Stimulated activated effector memory CD8-positive, alpha-beta T cell treated with anti-CD3 and anti-CD28 coated beads, Interleukin-12 subunit alpha, Interleukin-12 subunit beta, amount 100 ng/mL, for 72 hours (primary cell): ENCODE data around the gene FAM162A.

Experiments
- ATAC-seq: fragments of 150-1000 bp; cut with Tn5 transposase; 2 replicates; pipeline ENCODE4 v1.10.0; 2021
- DNase-seq, 2 donors: peaks; one replicate each; pipeline ENCODE4 v3.0.0; 2021 to 2022; ENCODE audit warnings: low spot score in 2 of 2
- H3K27ac Mint-ChIP-seq: one replicate; pipeline ENCODE4 v1.8.0; 2022; ENCODE audit warnings: mild to moderate bottlenecking, mixed read lengths
- H3K36me3 Mint-ChIP-seq: one replicate; pipeline ENCODE4 v1.8.0; 2022; ENCODE audit warnings: mild to moderate bottlenecking, mixed read lengths
- H3K4me1 Mint-ChIP-seq: one replicate; pipeline ENCODE4 v1.8.0; 2022; ENCODE audit warnings: mixed read lengths
- H3K4me3 Mint-ChIP-seq: one replicate; pipeline ENCODE4 v1.8.0; 2022; ENCODE audit warnings: mild to moderate bottlenecking, mixed read lengths
- H3K9me3 Mint-ChIP-seq: one replicate; pipeline ENCODE4 v1.8.0; 2022; ENCODE audit warnings: mixed read lengths

FAM162A gene

GRCh38 chr3:122397201-122397600 is 13.2 kb downstream of the FAM162A start:
- H3K27ac Mint-ChIP-seq = no peak overlapping the region
- peaks cover 71% of the 10 kb centered on the region for H3K36me3 Mint-ChIP-seq
- DNase-seq (no peak), ATAC-seq (no peak)
- H3K4me1 Mint-ChIP-seq = peaks cover 25% of the 10 kb centered on the region
- H3K4me3 Mint-ChIP-seq = no peak overlapping the region
- no peaks in the 10 kb centered on the region for H3K9me3 Mint-ChIP-seq

DNA sequence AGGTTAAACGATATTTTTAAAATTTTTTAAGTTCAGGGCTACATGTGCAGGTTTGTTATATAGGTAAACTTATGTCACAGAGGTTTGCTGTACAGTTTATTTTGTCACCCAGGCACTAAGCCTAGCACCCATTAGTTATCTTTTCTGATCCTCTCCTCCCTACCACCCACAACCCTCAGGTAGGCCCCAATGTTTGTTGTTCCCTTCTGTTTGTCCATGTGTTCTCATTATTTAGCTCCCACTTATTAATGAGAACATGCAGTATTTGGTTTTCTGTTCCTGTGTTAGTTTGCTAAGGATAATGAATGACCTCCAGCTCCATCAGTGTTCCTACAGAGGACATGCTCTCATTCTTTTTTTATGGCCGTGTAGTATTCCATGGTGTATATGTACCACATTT is 14.9 kb downstream of the FAM162A start:
- Mint-ChIP-seq H3K4me1 (peaks cover 30% of the 10 kb centered on the region), H3K27ac (no peak overlapping the region), H3K4me3 (no peak overlapping the region), H3K36me3 (peaks cover 71% of the 10 kb centered on the region), H3K9me3 (no peaks in the 10 kb centered on the region)
- ATAC-seq = no peak
- DNase-seq = no peak

- no peak overlapping the region for H3K4me3 Mint-ChIP-seq
- DNase-seq (no peak), ATAC-seq (peak; percentile 47)
- H3K27ac Mint-ChIP-seq = no peak overlapping the region
- no peaks in the 10 kb centered on the region for H3K9me3 Mint-ChIP-seq
- peaks cover 84% of the 10 kb centered on the region for H3K36me3 Mint-ChIP-seq
- H3K4me1 Mint-ChIP-seq = peaks cover 21% of the 10 kb centered on the region
These were observed 19.5 kb downstream of the FAM162A start for GRCh38 chr3:122403489-122403888.

GRCh38 chr3:122405015-122405414 is 21.0 kb downstream of the FAM162A start:
- Mint-ChIP-seq H3K9me3 (no peaks in the 10 kb centered on the region), H3K27ac (peak overlapping the region; percentile 23), H3K4me3 (no peak overlapping the region), H3K4me1 (peaks cover 27% of the 10 kb centered on the region), H3K36me3 (peaks cover 88% of the 10 kb centered on the region)
- DNase-seq (no peak), ATAC-seq (no peak)

DNA sequence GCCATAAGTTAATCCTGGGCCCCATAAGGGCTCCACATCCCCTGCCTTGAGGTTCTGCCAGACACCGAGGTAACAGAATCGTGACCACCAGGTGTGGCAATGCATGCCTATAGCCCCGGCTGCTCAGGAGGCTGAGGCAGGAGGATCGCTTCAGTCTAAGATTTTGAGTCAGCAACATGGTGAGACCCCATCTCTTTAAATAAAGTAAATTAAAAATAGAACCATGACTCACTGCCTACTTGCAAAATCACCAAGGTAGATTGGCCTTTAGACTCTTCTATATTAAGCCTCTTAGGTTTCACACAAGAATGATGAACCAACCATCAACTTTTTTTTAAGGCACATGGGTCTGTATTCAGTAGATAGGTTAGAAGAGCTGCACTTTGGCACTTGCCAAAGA is 22.2 kb downstream of the FAM162A start:
- DNase-seq = no peak
- peaks cover 95% of the 10 kb centered on the region for H3K36me3 Mint-ChIP-seq
- peaks cover 24% of the 10 kb centered on the region for H3K4me1 Mint-ChIP-seq
- H3K27ac Mint-ChIP-seq = peak overlapping the region; percentile 68
- H3K4me3 Mint-ChIP-seq = no peak overlapping the region
- ATAC-seq = peak; percentile 37
- no peaks in the 10 kb centered on the region for H3K9me3 Mint-ChIP-seq

DNA sequence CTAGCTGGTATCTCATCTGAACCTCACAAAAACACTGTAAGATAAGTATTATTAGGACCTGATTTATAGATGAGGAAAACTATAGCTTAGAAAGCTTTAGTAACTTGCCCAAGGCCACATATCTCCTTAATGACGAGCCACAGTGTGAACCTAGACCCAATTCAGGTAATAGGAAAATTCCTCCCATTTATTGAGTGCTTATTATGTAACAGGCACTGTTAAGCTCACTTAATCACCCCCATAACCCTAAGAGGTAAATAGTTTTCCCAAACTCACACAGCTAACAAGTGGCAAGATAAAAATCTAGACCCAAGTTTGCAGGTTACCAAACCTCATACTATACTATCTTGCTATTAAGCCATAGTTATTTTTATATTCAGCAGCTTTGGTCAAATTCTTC is 24.0 kb downstream of the FAM162A start:
- no peak for ATAC-seq
- H3K4me1 Mint-ChIP-seq = peaks cover 35% of the 10 kb centered on the region

DNA sequence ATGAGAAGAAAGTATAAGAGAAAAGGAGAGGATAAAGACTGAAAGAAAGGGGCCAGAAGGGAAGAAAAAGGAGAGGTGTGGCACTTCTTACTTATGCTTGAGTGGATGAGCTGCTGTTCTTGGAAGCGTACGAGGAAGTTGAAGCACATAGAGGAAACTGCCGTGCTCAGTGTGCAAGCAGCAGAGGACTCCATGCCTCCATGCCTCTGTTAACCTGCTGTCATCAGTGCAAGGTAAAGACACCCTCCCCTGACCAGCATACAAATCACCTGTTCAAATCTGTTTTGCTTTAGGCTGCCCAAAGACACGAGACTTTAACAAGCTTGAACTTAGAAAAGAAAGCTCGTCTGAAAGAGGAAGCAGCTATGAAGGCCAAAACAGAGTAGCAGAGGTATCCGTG is 25.5 kb downstream of the FAM162A start:
- H3K4me1 Mint-ChIP-seq = peaks cover 40% of the 10 kb centered on the region
- H3K9me3 Mint-ChIP-seq = no peaks in the 10 kb centered on the region
- ATAC-seq = no peak
- H3K4me3 Mint-ChIP-seq = no peak overlapping the region
- H3K36me3 Mint-ChIP-seq = peaks cover 97% of the 10 kb centered on the region
- H3K27ac Mint-ChIP-seq = peak overlapping the region; percentile 41
- DNase-seq = no peak

More for the DNA sequence above, 24.0 kb downstream of the FAM162A start:
- H3K9me3 Mint-ChIP-seq = no peaks in the 10 kb centered on the region
- H3K36me3 Mint-ChIP-seq = peaks cover 100% of the 10 kb centered on the region
- H3K27ac Mint-ChIP-seq = no peak overlapping the region
- H3K4me3 Mint-ChIP-seq = no peak overlapping the region
- no peak for DNase-seq

DNA sequence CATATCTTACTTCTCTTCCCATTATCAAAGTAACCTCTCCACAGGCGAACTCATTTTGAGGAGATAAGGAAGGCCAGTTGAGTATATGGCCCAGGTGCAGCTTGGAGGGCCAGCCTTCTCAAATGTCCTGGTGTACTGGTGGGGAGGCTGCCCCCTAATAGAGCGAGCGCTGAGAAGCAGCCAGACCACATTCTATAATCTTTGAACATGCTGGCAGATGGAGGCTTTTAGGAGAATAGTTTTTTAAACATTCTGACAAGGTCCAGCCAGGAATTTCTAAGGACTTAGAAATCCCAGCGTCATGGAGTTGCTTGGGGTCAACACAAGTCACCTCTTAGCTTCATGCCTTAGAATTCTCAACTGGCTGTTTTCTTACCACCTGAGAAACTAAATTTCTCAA is 26.1 kb downstream of the FAM162A start:
- no peaks in the 10 kb centered on the region for H3K9me3 Mint-ChIP-seq
- H3K4me3 Mint-ChIP-seq = no peak overlapping the region
- H3K36me3 Mint-ChIP-seq = peaks cover 95% of the 10 kb centered on the region
- H3K4me1 Mint-ChIP-seq = peaks cover 47% of the 10 kb centered on the region
- ATAC-seq (no peak), DNase-seq (no peak)
- peak overlapping the region; percentile 48 for H3K27ac Mint-ChIP-seq

GRCh38 chr3:122410639-122411038 is 26.7 kb downstream of the FAM162A start:
- H3K36me3 Mint-ChIP-seq = peaks cover 95% of the 10 kb centered on the region
- no peak overlapping the region for H3K4me3 Mint-ChIP-seq
- ATAC-seq (no peak), DNase-seq (no peak)
- H3K27ac Mint-ChIP-seq = peak overlapping the region; percentile 48
- no peaks in the 10 kb centered on the region for H3K9me3 Mint-ChIP-seq
- peaks cover 50% of the 10 kb centered on the region for H3K4me1 Mint-ChIP-seq

DNA sequence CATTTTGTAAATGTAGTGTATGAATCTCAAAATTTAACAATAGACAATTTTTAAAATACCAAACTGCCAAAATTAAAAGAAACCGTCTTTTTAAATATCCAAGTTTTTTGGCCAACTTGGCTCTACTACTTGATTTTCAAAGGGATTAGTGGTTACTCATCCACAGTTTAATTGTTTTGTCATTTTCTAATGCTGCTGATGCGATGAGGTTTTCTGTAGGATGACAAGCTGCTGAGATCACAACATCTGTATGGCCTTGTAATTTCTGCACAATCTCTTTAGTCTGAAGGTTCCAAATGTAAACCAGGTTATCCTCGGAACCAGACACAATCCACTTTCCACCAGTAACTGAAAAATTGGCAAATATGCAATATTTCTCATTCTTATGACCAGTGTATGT is 30.4 kb downstream of the FAM162A start:
- peaks cover 50% of the 10 kb centered on the region for H3K4me1 Mint-ChIP-seq
- DNase-seq (no peak), ATAC-seq (no peak)
- peak overlapping the region; percentile 97 for H3K27ac Mint-ChIP-seq
- H3K36me3 Mint-ChIP-seq = peaks cover 92% of the 10 kb centered on the region
- no peaks in the 10 kb centered on the region for H3K9me3 Mint-ChIP-seq
- H3K4me3 Mint-ChIP-seq = peak overlapping the region; percentile 95

DNA sequence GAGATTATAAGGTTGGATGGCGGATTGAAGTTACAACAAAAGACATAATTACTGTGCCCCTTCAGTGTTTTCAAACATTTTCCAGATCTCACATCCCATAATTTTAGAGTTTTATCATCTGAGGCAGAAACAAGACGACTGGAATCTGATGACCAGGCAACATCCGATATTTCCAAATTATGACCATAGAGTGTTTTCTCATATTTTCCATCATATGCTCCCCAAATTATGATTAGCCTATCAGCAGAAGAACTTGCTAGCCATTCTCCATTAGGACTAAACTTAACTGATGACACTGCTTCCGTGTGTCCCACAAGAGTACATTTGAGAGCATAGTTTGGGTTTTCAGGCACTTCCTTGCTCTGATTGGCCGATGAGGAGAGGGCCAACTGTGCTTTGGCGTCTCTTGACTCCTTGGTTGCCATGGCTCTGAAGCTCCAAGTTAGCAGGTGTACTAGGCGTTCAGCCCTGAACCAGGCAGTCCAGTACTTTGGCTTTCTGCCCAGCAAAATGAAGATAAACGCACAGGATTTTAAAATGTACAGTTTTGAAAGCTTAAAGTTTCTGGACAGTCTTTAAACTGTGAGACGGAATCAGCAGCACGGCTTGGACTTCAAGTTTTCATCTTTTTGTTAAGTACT is 31.2 kb downstream of the FAM162A start:
- DNase-seq = peak; percentile 15 to 66
- Mint-ChIP-seq H3K27ac (peak overlapping the region; percentile 97), H3K4me3 (peak overlapping the region; percentile 95), H3K4me1 (peaks cover 50% of the 10 kb centered on the region), H3K36me3 (peaks cover 88% of the 10 kb centered on the region), H3K9me3 (no peaks in the 10 kb centered on the region)
- ATAC-seq = peak; percentile 74

DNA sequence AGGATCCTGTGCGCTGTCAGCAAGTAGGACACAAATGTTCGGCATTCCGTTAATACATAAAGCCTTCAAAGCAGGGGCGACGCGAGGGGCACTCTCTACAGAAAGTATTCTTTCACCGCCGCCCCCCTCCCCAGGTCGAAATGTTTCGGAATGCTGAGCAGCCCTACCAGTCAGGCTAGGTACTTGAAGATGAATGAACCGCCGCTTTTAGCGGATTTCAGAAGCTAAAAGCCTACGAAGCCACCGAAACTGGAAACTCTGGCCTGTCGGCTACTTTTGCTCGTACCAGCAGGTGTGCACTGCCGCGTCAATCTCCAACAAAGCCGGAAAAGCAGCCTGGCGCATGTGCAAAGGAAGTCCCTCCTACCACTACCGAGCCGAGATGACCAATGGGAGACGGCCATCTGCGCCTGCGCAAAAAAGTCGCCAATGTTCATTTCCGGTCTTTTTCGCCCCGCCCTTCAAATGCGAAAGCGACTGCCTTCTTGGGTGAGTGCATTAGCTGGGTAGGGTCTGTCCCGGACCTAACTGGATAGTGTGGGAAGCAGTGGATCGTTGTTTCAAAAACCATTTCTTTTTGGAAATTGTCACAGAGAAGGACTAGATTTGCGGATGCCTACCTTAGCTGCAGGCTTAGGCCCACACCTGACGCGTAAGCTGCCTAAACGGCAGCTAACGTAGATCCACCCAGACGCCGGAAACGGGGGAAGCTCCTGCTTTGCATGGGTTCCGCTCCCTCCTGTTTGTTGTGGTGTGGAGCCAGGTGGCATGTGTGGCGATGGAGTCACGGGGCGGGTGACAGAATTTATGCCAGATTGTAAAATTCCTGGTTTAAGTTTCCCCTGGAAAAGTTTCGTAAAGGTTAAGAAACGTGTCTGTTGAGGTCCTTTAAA is 32.0 kb downstream of the FAM162A start, which contains the start of gene WDR5B:
Gene WDR5B (minus strand): TSS at position 301 of the 893 bp plus-strand sequence. CDS start 534 bp downstream, outside the sequence.
- Mint-ChIP-seq H3K27ac (peak within 1 kb of the TSS; percentile 97), H3K4me3 (peak within 1 kb of the TSS; percentile 95), H3K36me3 (peaks cover 88% of the 10 kb centered on the region), H3K9me3 (no peaks in the 10 kb centered on the region), H3K4me1 (peaks cover 50% of the 10 kb centered on the region)
- peak; percentile 96 to 100 for DNase-seq
- peak; percentile 95 for ATAC-seq

DNA sequence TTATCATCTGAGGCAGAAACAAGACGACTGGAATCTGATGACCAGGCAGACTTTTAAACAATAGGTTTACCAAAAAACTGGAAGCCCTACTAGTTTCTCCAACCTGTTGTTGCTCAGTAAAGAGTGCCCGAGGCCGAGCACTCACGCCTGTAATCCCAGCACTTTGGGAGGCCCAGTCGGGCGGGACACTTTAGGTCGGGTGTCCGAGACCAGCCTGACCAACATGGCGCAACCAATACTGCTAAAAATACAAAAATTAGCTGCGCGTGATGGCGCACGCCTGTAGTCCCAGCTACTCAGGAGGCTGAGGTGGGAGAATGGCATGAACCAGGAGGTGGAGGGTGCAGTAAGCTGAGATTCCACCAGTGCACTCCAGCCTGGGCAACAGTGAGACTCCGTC is 33.0 kb downstream of the FAM162A start:
- H3K9me3 Mint-ChIP-seq = no peaks in the 10 kb centered on the region
- H3K4me3 Mint-ChIP-seq = peak overlapping the region; percentile 95
- DNase-seq = no peak
- peak overlapping the region; percentile 97 for H3K27ac Mint-ChIP-seq
- peaks cover 88% of the 10 kb centered on the region for H3K36me3 Mint-ChIP-seq
- ATAC-seq = no peak
- peaks cover 45% of the 10 kb centered on the region for H3K4me1 Mint-ChIP-seq

GRCh38 chr3:122421101-122421500 is 37.1 kb downstream of the FAM162A start:
- ATAC-seq = no peak
- no peak overlapping the region for H3K4me3 Mint-ChIP-seq
- H3K4me1 Mint-ChIP-seq = peaks cover 17% of the 10 kb centered on the region
- no peak for DNase-seq
- no peak overlapping the region for H3K27ac Mint-ChIP-seq
- H3K9me3 Mint-ChIP-seq = no peaks in the 10 kb centered on the region
- peaks cover 94% of the 10 kb centered on the region for H3K36me3 Mint-ChIP-seq

DNA sequence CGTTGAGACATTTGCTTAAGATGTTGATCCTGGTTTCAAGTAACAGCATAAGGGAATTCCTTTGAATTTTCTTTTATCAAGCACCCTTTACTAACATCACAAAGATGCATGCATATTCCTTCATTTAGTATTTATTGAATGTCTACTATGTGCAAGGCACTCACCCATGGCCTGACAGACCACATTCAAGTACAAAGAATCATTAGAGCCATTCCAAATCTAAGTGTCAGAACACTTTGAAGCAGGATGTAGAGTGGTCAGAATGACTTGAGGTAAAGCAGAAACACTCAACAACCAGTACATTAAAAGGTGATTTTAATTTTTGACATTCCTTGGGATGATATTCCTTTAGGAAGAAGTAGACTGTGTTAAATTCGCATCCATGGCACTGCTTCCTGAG is 37.9 kb downstream of the FAM162A start:
- DNase-seq = no peak
- peaks cover 9% of the 10 kb centered on the region for H3K4me1 Mint-ChIP-seq
- no peak for ATAC-seq
- no peak overlapping the region for H3K27ac Mint-ChIP-seq
- no peak overlapping the region for H3K4me3 Mint-ChIP-seq
- H3K36me3 Mint-ChIP-seq = peaks cover 94% of the 10 kb centered on the region
- H3K9me3 Mint-ChIP-seq = no peaks in the 10 kb centered on the region
